Smooth muscle cell (in vitro differentiated cells): ENCODE data around the gene SMIM33. TPM values are rescaled to one million over a fixed set of nuclear protein-coding genes. Genes with fewer than 3 reads are reported as not detected.

Experiments
- DNase-seq: peaks from one replicate; lab custom pipeline; 2025; ENCODE audit not compliant: unreplicated experiment; lab: John Stamatoyannopoulos, UW
- H2AFZ ChIP-seq: fragments of 200-600 bp; sonication (generic); 2 replicates; pipeline ENCODE4 v1.6.0; 2016; ENCODE audit warnings: antibody characterized with exemption, low read depth, mild to moderate bottlenecking
- H3F3A ChIP-seq: fragments of 200-600 bp; sonication (generic); 2 replicates; pipeline ENCODE4 v1.6.0; 2017; ENCODE audit warnings: antibody characterized with exemption, low read depth
- H3K27ac ChIP-seq: fragments of 200-600 bp; sonication (generic); 2 replicates; pipeline ENCODE4 v1.5.1; 2016; ENCODE audit warnings: low read depth, mild to moderate bottlenecking
- H3K27me3 ChIP-seq: fragments of 200-600 bp; sonication (generic); 2 replicates; pipeline ENCODE4 v1.6.1; 2016; ENCODE audit warnings: low read depth, mild to moderate bottlenecking
- H3K36me3 ChIP-seq: fragments of 200-600 bp; sonication (generic); 2 replicates; pipeline ENCODE4 v1.5.1; 2016; ENCODE audit warnings: low read depth
- H3K4me1 ChIP-seq: fragments of 200-600 bp; sonication (generic); 2 replicates; pipeline ENCODE4 v1.5.1; 2016; ENCODE audit warnings: low read depth
- H3K4me2 ChIP-seq: fragments of 200-600 bp; sonication (generic); 2 replicates; pipeline ENCODE4 v1.6.0; 2016; ENCODE audit warnings: mild to moderate bottlenecking
- H3K4me3 ChIP-seq: fragments of 200-600 bp; sonication (generic); 2 replicates; pipeline ENCODE4 v1.5.1; 2016; ENCODE audit warnings: mild to moderate bottlenecking
- H3K79me2 ChIP-seq: fragments of 200-600 bp; sonication (generic); 2 replicates; pipeline ENCODE4 v1.6.0; 2016; ENCODE audit warnings: low read depth, mild to moderate bottlenecking
- H3K9ac ChIP-seq: fragments of 200-600 bp; sonication (generic); 2 replicates; pipeline ENCODE4 v1.6.0; 2016; ENCODE audit warnings: low read depth
- H3K9me3 ChIP-seq: fragments of 200-600 bp; sonication (generic); replicated peaks from 2 replicates; pipeline ENCODE4 v1.5.1; 2016; ENCODE audit warnings: low read depth
- H4K20me1 ChIP-seq: fragments of 200-600 bp; sonication (generic); 2 replicates; pipeline ENCODE4 v1.6.0; 2016; ENCODE audit warnings: low read depth
- WGBS: methylation state at CpG from one replicate; pipeline ENCODE4 v1.1.7; 2016; ENCODE audit warnings: low lambda C conversion rate; 5-methylcytosine and 5-hydroxymethylcytosine counted together
- polyA plus RNA-seq: library from polyadenylated mRNA; unstranded; fragments of >200 nt; fragmentation: Nextera tagmentation; extraction: Ambion mirVana; gene quantifications from 2 replicates; pipeline ENCODE4 v1.2.1, GENCODE V29; 2016
- total RNA-seq: library from RNA; depleted of rRNA; stranded (reverse); fragments of >200 nt; gene quantifications from 2 replicates; pipeline ENCODE4 v1.2.3, GENCODE V29; 2014
- TF ChIP-seq, protein P1 (sequence below): fragments of 200-600 bp; sonication (generic); IDR thresholded peaks from 2 replicates; pipeline ENCODE4 v1.5.1; 2017; ENCODE audit warnings: borderline replicate concordance, mild to moderate bottlenecking, antibody characterized with exemption; ENCODE audit not compliant: insufficient read depth, poor library complexity, severe bottlenecking

Gene SMIM33
- total and polyA plus RNA-seq, 2 experiments from 2014 or later = not detected

- Histone ChIP-seq H2AFZ (no peak overlapping the region), H3K27ac (no peak overlapping the region), H3K27me3 (no peaks in the 10 kb centered on the region), H3K9me3 (no peaks in the 10 kb centered on the region), H3K4me2 (no peak overlapping the region), H3K9ac (no peak overlapping the region), H3K4me1 (no peaks in the 10 kb centered on the region), H3F3A (no peaks in the 10 kb centered on the region), H3K36me3 (no peaks in the 10 kb centered on the region), H3K79me2 (no peaks in the 10 kb centered on the region), H3K4me3 (no peak overlapping the region), H4K20me1 (no peaks in the 10 kb centered on the region)
- TF ChIP-seq, protein P1, sequence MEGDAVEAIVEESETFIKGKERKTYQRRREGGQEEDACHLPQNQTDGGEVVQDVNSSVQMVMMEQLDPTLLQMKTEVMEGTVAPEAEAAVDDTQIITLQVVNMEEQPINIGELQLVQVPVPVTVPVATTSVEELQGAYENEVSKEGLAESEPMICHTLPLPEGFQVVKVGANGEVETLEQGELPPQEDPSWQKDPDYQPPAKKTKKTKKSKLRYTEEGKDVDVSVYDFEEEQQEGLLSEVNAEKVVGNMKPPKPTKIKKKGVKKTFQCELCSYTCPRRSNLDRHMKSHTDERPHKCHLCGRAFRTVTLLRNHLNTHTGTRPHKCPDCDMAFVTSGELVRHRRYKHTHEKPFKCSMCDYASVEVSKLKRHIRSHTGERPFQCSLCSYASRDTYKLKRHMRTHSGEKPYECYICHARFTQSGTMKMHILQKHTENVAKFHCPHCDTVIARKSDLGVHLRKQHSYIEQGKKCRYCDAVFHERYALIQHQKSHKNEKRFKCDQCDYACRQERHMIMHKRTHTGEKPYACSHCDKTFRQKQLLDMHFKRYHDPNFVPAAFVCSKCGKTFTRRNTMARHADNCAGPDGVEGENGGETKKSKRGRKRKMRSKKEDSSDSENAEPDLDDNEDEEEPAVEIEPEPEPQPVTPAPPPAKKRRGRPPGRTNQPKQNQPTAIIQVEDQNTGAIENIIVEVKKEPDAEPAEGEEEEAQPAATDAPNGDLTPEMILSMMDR = no peak
- DNase-seq = no peak
- WGBS = 97% methylated on average over 12 of the region's 12 CpGs
Observed at GRCh38 chr5:139456776-139457175, 14.0 kb upstream of the SMIM33 start.

DNA sequence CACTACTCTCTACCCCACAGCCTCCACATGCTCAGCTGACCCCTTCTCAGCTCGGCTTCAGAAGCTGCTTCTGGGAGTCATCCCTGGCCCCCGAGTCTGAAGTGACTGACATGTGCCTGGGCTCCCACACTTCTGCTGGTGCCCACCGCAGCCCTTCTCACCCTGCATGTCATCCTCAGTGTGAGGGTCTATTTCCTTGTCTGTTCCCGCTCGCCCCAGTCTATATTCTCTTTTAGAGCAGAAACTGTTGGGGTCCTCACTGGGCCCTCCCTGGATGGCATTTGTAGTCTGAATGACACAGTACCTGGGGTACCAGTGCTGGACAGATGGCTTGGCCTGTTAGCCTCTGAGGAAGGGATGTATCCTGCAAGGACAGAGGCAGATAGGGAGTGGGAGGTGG is 13.6 kb upstream of the SMIM33 start:
- WGBS = 94% methylated on average over 5 of the region's 5 CpGs
- Histone ChIP-seq H4K20me1 (no peaks in the 10 kb centered on the region), H3K9ac (no peak overlapping the region), H2AFZ (no peak overlapping the region), H3K79me2 (no peaks in the 10 kb centered on the region), H3K4me1 (no peaks in the 10 kb centered on the region), H3F3A (no peaks in the 10 kb centered on the region), H3K27ac (no peak overlapping the region), H3K9me3 (no peaks in the 10 kb centered on the region), H3K4me3 (no peak overlapping the region), H3K36me3 (no peaks in the 10 kb centered on the region), H3K4me2 (no peak overlapping the region), H3K27me3 (no peaks in the 10 kb centered on the region)
- TF ChIP-seq, protein P1 = no peak
- no peak for DNase-seq

DNA sequence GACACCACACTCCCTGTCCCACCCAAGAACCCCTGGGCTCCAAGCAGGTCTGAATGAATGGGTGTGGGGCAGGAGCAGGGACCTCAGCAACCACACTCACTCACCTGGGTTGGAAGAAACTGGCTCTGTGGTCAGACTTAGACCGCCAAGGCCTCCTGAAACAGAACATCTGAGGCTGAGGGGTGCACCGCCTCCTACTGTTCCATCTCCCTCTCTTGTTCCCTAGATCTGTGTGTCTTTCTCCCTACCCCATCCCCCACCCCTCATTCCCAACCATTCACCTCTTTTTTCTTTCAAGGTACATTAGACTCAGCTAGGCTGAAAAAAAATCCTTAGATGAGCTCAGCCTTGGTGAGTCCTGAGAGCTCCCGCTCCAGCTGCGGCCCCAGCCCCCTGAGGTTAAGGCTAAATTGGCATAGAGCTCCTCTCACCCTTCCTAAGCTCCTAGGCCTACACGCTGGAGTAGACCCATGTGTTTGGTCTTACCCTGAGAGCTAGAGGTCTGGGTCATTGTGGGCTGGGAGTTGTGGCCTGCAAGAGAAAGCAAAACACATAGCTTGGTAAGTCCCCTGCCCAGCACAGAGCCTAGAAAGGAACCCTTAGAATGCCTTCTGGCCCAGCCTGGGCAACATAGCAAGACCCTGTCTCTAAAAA is 13.0 kb upstream of the SMIM33 start:
- Histone ChIP-seq H4K20me1 (no peaks in the 10 kb centered on the region), H3K79me2 (no peaks in the 10 kb centered on the region), H3K4me1 (no peaks in the 10 kb centered on the region), H2AFZ (no peak overlapping the region), H3F3A (no peaks in the 10 kb centered on the region), H3K36me3 (no peaks in the 10 kb centered on the region), H3K4me2 (no peak overlapping the region), H3K4me3 (no peak overlapping the region), H3K27ac (no peak overlapping the region), H3K27me3 (no peaks in the 10 kb centered on the region), H3K9ac (no peak overlapping the region), H3K9me3 (no peaks in the 10 kb centered on the region)
- TF ChIP-seq, protein P1 = no peak
- WGBS = 93% methylated on average over 5 of the region's 5 CpGs
- DNase-seq = no peak
